ENCODE data around the gene ZNF774. TPM values are rescaled to one million over a fixed set of nuclear protein-coding genes. Genes with fewer than 3 reads are reported as not detected.
"Not testable (repeated sequence)": the region's sequence is repeated elsewhere in the genome, so short reads cannot be mapped to it uniquely, and the experiment has no call there.

ZNF774 gene
- polyA plus RNA-seq (2013, experiment 1 of 2; ENCODE audit: insufficient read length) = 1.4 TPM
- 1.1 TPM for polyA plus RNA-seq (2013, experiment 2 of 2; ENCODE audit: insufficient read length)

DNA sequence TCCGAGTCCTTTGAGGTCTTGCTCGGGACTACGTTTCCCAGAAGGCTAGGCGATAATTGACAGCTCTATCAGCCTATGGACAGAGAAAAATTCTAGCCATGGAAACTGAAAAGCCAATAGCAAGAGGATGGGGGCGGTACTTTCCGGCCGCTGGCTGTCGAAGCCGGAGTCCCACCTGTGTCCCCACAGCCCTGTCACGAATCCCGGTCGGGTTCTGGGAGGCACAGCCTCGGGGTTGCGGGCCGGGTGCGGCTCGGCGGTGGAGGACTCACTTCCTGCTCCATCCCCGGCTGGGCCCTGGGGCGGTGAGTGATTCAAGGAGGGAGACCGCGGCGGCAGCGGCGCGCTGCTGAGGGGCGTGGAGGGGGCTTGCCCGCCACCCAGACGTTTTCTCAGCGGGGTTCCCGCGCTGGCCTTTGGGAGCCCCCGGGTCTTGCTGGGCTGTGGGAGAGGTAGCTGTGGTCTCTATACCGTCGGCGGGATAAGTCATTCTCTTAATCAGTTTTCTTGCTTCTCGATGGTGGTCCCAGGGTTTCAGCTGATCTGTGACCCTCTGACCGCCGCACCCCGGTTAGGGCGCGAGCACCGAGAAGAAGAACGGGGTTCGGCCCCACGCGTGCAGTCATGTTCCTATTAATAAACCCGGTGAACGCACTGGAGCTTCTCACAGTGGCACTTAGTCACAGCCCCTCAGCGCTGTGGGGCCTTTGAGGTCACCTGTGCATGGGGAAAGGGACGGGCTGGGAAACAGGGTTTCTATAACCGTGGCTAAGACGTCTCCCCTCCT is at the start of gene ZNF774:
TSS of gene ZNF774 (plus strand) at position 178 of the 787 bp plus-strand sequence. CDS start 2,377 bp downstream, outside the sequence.
- DNase-seq = peak; percentile 96

DNA sequence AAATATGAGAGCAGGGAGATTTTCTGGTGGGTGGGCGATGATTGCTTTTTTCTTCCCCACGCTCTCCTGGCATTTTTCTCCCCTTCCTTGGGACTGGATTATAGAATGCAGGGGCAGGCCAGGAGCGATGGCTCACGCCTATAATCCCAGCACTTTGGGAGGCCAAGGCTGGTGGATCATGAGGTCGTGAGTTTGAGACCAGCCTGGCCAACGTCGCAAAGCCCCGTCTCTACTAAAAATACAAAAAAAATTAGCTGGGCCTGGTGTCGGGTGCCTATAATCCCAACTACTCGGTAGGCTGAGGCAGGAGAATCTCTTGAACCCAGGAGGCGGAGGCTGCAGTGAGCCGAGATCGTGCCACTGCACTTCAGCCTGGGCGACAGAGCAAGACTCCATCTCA is 46.7 kb upstream of the ZNF774 start:
- not testable (repeated sequence) for DNase-seq

GRCh38 chr15:90305932-90306331 is 46.2 kb upstream of the ZNF774 start:
- DNase-seq = no peak

DNA sequence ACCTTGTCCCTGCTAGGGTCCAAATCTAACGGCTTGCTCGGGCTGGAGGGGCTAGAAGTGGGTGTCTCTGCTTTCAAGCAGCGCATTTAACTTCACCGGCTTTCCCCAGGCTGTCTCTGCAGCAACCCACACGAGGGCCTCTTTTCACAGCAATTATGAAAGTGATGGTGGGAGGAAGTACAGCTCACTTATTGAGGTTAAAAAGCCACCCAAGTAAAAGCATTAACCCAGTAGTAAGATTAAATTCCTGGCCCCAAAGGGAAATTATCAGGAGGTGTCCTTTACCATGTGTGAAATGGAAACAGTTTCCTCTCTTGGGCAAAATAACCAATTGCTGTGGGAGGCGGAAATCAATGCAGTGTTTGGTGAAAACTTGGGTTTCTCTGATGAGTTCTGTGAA is 45.5 kb upstream of the ZNF774 start:
- no peak for DNase-seq

DNA sequence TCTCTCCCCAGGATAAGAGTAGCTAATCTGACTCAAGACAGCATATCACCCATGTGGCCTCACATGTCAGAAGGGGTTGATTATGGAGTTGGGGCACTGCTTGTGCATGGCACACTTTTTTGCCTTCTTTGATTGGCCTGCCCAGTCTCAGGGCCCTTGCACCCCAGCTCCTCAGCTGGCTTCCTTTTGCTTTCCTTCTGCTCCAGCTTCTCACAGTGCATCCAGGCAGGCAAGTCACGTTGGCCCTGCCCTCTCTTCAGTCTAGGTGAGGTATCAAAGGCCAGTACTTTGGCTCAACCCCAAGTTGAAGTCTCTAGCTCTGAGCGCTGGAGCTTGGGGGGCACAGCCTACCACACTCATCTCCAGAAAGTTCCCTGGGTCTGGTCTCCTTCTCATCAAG is 44.4 kb upstream of the ZNF774 start:
- no peak for DNase-seq

- no peak for DNase-seq
These were observed 43.1 kb upstream of the ZNF774 start for GRCh38 chr15:90309020-90309419.

GRCh38 chr15:90315278-90315982 is 36.7 kb upstream of the ZNF774 start:
- peak; percentile 69 for DNase-seq

DNA sequence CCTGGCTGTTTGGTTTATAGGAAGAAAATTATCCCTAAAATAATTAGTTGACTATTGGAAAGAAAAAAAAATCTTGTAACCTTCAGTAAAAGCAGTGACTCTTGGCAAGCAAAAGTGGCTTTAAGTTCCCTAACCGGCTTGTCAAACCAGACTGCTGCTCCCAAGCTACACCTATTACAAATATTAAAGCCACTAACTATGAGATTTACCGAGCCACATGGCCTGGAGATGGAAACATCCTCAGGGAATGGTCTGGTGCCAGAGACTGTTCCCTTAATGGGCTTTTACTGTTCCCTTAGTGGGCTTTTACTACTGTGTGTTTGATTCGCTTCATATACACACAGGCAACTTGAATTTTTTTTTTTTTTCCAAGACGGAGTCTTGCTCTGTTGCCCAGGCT is 35.9 kb upstream of the ZNF774 start:
- no peak for DNase-seq

DNA sequence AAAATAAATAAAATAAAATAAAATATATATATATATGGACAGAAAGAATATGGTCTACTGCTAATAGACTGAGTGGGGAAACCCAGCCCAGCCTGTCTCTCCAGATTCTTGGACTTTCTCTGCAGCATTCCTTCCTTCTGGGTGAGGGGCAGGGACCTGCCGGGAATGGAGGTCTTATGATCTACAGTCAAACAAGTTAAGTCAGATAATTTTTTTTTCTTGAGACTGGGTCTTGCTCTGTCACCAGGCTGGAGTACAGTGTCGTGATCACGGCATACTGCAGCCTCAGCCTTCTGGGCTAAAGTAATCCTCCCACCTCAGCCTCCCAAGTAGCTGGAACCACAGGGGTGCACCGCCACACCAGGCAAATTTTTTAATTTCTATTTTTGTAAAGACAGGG is 33.5 kb upstream of the ZNF774 start:
- DNase-seq = no peak

DNA sequence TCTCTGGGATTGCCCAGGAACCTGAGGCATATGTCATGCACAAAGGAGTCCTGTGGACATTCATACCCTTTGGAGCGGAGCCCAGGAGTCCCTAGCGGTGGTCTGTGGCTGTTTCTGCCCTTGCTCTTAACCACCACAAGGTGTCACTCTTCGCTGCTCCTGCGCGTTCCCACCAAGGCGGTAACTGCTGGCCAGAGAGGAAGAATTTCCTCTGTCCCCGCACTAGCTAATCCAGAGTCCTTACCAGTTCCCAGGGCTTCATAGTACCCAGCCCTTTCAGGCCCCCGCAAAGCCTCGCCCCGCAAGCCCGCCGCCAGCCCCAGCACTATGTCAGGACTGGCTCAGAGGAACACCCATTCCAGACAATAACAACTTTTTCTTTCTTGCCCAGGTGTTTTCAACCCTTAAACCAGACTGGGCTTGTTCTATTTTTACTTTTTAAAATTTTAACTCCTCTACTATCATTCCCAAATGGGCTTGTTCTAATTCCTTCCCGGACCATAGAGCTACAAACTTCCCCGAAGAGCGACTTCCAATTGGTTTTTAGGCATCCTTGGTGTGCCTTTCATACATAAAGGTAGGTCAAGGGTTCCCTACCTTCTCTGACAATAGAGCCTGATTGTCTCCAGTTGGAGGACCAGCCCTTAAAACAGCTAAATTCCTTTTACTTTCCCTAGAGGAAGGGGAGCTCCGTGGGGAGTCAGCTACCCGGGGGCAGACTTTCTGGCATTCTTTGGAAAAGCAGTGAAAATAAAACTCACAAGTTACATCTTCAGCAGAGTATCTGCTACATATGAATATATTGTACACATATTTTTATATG is 31.8 kb upstream of the ZNF774 start:
- peak; percentile 92 for DNase-seq

DNA sequence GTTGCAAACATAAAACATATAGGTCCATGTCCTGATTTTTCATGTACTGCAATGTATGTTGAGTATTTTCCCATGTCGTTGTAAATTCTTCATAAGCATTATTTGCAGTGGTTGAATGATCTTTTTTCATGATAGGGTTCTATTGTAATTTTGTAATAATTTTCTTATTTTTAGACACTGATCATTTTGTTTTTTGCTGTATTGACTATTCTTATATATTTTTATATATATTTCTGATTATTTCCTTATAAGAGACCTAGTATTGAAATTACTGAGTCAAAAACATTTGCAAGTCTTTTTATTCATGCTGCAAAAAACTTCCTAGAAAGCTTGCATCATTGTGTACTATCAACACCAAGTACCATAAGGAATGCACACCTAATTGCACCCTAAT is 31.2 kb upstream of the ZNF774 start:
- DNase-seq = no peak

- DNase-seq = no peak
These were observed 29.5 kb upstream of the ZNF774 start for GRCh38 chr15:90322538-90322937.

DNA sequence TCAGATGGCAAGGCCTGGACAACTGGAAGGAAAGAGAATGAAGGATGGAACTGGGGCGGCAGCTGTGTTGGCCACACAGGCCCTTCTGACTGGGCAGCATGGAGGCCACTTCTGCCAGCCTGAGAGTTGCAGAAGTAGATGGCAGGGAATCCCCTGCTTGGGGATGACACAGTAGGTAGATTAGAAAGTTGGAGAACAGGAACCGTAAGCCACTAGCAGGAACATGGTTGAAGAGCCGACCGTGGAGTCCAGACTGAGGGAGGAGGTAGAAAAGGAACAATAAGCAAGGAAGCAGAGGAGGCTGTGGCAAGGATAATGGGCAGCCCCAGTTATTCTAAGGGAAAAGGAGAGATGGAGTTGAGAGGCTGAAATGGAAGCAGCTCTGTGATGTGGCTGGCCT is 26.4 kb upstream of the ZNF774 start:
- no peak for DNase-seq

- DNase-seq = no peak
These were observed 25.6 kb upstream of the ZNF774 start for GRCh38 chr15:90326441-90326840.

DNA sequence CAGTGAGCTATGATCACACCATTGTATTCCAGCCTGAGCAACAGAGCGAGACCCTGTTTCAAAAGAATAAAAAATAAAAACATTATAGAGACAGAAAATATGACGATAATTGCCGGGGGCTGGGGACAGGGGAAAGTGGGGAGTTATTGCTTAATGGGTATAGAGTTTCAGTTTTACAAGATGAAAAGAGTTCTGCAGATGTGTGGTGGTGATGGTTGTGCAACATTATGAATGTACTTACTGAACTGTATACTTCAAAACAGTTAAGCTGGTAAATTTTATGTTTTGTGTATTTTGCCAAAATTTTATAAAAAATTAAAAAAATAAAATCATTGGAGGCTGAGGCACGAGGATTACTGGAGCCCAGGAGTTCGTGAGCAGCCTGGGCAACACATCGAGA is 24.8 kb upstream of the ZNF774 start:
- DNase-seq = no peak

DNA sequence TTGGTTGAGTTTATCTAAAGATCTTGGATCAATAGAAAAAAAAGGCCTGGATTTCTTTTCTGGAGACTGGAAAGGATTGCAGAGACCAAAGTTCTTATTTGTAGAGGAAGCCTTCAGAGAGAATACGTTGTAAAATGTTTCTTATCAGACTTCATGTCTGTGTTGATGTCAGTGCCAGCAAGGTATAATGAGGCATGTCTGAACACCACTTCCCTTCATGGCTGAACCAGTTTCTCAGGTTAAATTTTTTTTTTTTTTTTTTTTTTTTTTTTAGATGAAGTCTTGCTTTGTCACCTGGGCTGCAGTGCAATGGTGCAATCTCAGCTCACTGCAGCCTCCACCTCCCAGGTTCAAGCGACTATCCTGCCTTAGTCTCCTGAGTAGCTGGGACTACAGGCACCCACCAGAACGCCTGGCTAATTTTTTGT is 17.8 kb upstream of the ZNF774 start:
- DNase-seq = no peak

DNA sequence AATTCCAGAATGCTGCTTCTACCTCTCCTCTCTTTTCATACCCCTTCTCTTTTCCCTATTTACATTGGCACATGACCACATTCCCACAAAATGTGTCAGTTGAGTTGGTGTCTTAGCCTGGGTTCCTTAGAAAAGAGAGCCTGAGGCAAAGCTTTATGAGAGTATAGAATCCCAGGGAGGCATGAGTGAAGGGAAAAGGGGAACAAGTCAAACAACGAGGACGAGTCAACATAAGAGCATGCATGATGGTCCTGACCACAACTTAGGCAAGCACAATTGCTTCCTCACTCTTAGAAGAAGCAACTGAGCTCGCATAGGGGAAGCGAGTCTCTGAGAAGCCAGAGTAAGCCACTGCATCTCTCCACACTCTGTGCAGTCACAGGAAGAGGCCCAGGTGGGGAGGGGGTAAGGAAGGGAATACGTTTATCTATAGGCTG is 15.4 kb upstream of the ZNF774 start:
- peak; percentile 89 for DNase-seq

- DNase-seq = no peak
These were observed 14.8 kb upstream of the ZNF774 start for GRCh38 chr15:90337256-90337655.

- DNase-seq = no peak
These were observed 13.6 kb upstream of the ZNF774 start for GRCh38 chr15:90338532-90338931.

- DNase-seq = no peak
These were observed 11.7 kb upstream of the ZNF774 start for GRCh38 chr15:90340345-90340744.

GRCh38 chr15:90343302-90343790 is 8.7 kb upstream of the ZNF774 start:
- DNase-seq = peak; percentile 80

- no peak for DNase-seq
These were observed 7.4 kb upstream of the ZNF774 start for GRCh38 chr15:90344662-90345061.

GRCh38 chr15:90345857-90346256 is 6.2 kb upstream of the ZNF774 start:
- no peak for DNase-seq

Measured in fibroblast of skin of scalp (primary cell).